Measurements from ENCODE around the gene LY6G5B. TPM values are rescaled to one million over a fixed set of nuclear protein-coding genes. Genes with fewer than 3 reads are reported as not detected.

The LY6G5B gene
- total RNA-seq, 2 experiments from 2014 or later = 12.3 to 28.7 TPM

DNA sequence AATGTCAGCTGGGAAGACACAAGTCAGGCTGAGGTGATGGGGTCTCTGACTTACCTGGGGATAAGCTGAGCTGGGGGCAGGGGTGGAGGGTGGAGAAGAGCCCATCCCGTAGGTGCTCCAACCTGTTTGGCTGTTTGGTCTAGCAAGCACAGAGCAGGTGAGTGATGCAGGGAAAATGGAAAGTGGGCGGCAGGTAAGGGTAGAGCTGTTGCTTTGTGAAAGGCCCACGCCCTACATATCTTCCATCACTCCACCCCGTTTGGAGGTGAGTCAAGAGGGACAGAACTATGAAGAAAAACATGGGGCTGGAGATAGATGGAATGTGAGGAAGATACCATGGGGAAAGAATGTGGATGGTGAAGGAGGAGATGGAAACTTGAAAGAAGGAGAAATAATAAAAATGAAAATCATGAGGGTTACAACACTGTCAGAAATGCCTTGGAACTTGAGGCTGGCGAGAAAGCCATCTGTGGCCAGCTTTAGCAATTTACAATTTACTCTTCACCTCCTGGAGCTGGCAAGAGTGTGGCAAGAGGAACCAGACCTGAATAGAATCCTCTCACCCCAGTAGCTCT is 50.5 kb downstream of the LY6G5B start:
- ChIA-PET CTCF (ENCODE audit: unreplicated experiment) (no interaction called here), POLR2A (interaction anchor here (0.6 kb wide), 1 partner anchor 35 kb away, joined by 3 read pairs; no protein-coding TSS in a partner anchor)
- Histone ChIP-seq H3K4me1 (ENCODE audit: insufficient read depth, low read length, poor library complexity, severe bottlenecking) (no peaks in the 10 kb centered on the region), H3K27ac (ENCODE audit: low read depth, low read length, poor library complexity, severe bottlenecking) (no peak overlapping the region), H3K36me3 (ENCODE audit: insufficient read depth, low read length) (no peaks in the 10 kb centered on the region), H3K9me3 (ENCODE audit: low read length) (no peaks in the 10 kb centered on the region), H3K4me3 (ENCODE audit: low read depth, low read length, poor library complexity, severe bottlenecking) (no peak overlapping the region), H2AFZ (ENCODE audit: low read length) (no peak overlapping the region), H4K20me1 (ENCODE audit: insufficient read depth, low read length) (no peaks in the 10 kb centered on the region), H3K9me2 (ENCODE audit: insufficient read depth, low read length) (no peaks in the 10 kb centered on the region), H3K4me2 (ENCODE audit: low read length) (no peak overlapping the region), H3K79me2 (ENCODE audit: insufficient read depth, low read depth, low read length) (no peaks in the 10 kb centered on the region)
- DNase-seq (ENCODE audit: low spot score) = no peak
- no TSS peak for BruUV-seq (replicated peaks)
- TF ChIP-seq, protein P1, sequence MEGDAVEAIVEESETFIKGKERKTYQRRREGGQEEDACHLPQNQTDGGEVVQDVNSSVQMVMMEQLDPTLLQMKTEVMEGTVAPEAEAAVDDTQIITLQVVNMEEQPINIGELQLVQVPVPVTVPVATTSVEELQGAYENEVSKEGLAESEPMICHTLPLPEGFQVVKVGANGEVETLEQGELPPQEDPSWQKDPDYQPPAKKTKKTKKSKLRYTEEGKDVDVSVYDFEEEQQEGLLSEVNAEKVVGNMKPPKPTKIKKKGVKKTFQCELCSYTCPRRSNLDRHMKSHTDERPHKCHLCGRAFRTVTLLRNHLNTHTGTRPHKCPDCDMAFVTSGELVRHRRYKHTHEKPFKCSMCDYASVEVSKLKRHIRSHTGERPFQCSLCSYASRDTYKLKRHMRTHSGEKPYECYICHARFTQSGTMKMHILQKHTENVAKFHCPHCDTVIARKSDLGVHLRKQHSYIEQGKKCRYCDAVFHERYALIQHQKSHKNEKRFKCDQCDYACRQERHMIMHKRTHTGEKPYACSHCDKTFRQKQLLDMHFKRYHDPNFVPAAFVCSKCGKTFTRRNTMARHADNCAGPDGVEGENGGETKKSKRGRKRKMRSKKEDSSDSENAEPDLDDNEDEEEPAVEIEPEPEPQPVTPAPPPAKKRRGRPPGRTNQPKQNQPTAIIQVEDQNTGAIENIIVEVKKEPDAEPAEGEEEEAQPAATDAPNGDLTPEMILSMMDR (conservative IDR thresholded peaks at IDR 0.05; ENCODE audit: low read length) = no peak
- no peak for TF ChIP-seq EZH2phosphoT487 (IDR thresholded peaks at IDR 0.05; ENCODE audit: borderline replicate concordance, low read depth, low read length)
- intact Hi-C loops (cut with micrococcal nuclease; ENCODE audit: unreplicated experiment) = no loop called here

DNA sequence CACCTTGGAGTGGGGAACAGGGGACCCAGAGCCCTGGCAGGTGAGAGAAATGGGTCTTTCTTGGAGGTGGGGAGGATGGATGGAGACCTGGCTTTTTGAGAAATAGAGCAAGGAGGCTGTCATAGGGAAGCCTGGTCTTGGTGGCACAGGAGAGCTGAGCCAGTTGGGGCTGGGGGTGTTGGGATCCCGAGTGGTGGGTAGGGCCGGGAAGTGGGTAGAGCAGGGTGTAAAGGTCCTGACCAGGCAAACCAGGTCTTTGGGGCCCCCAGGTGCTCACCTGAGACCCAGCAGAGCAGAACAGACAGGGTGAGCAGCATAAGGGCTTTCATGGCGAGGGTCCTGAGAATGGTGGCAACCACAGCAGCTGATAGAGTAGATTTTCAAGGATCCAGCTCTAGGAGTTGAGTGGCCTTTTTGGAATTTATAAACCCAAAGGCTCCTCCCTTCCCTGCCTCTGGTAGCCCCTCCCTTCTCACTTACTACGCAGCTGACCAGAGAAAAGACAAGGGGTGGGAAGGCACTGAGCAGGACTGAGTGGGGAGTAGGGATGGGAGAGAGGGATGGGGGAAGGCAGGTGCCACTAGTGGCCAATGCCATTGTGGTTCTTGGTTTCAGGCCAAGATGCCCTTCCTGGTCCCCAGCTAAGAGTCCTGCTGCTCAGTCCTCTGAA is 51.7 kb downstream of the LY6G5B start, which contains the start of gene LY6G6C:
Gene LY6G6C (minus strand): TSS at position 396 of the 670 bp plus-strand sequence. CDS start 67 bp downstream, at position 329.
- Histone ChIP-seq H2AFZ (ENCODE audit: low read length) (no peak within 1 kb of the TSS), H3K9me3 (ENCODE audit: low read length) (no peaks in the 10 kb centered on the region), H3K4me3 (ENCODE audit: low read depth, low read length, poor library complexity, severe bottlenecking) (no peak within 1 kb of the TSS), H3K9me2 (ENCODE audit: insufficient read depth, low read length) (no peaks in the 10 kb centered on the region), H3K4me1 (ENCODE audit: insufficient read depth, low read length, poor library complexity, severe bottlenecking) (peaks cover under 1% of the 10 kb centered on the region), H3K27ac (ENCODE audit: low read depth, low read length, poor library complexity, severe bottlenecking) (no peak within 1 kb of the TSS), H3K36me3 (ENCODE audit: insufficient read depth, low read length) (peaks cover 7% of the 10 kb centered on the region; the same call in 1 of the 2 replicates), H3K79me2 (ENCODE audit: insufficient read depth, low read depth, low read length) (no peaks in the 10 kb centered on the region), H4K20me1 (ENCODE audit: insufficient read depth, low read length) (no peaks in the 10 kb centered on the region), H3K4me2 (ENCODE audit: low read length) (no peak within 1 kb of the TSS)
- POLR2A ChIA-PET = no interaction called here
- CTCF ChIA-PET (ENCODE audit: unreplicated experiment) = no interaction called here
- no TSS peak for BruUV-seq (replicated peaks)
- intact Hi-C loops (cut with micrococcal nuclease; ENCODE audit: unreplicated experiment) = no loop called here
- TF ChIP-seq, protein P1 (conservative IDR thresholded peaks at IDR 0.05; ENCODE audit: low read length) = no peak
- no peak for TF ChIP-seq EZH2phosphoT487 (IDR thresholded peaks at IDR 0.05; ENCODE audit: borderline replicate concordance, low read depth, low read length)
- DNase-seq (ENCODE audit: low spot score) = no peak

DNA sequence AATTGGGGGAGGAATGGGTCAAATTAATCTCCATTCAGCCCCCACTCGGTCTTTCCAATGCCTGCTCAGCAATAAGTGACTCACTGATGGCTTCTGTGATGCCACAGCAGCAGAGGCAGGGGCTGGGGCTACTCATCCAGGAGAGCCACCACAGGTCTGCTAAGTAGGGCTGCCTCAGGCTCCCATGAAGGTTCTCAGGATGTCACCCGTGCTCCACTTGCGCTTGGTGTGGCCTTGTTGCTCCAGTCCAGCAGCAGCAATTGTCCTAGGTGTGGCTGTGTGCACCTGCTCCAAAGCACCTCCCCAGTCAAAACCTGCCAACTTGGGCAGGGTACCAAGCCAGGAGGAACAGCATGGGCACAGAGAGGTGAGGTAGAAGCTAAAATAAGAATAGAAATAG is 52.4 kb downstream of the LY6G5B start:
- no TSS peak for BruUV-seq (replicated peaks)
- TF ChIP-seq, protein P1 (conservative IDR thresholded peaks at IDR 0.05; ENCODE audit: low read length) = no peak
- ChIA-PET POLR2A (interaction anchor here (0.6 kb wide), 1 partner anchor 964 kb away, joined by 4 read pairs; no protein-coding TSS in a partner anchor), CTCF (ENCODE audit: unreplicated experiment) (no interaction called here)
- Histone ChIP-seq H3K4me1 (ENCODE audit: insufficient read depth, low read length, poor library complexity, severe bottlenecking) (peaks cover 8% of the 10 kb centered on the region), H3K36me3 (ENCODE audit: insufficient read depth, low read length) (peaks cover 14% of the 10 kb centered on the region; the same call in 1 of the 2 replicates), H3K4me3 (ENCODE audit: low read depth, low read length, poor library complexity, severe bottlenecking) (no peak overlapping the region), H3K27ac (ENCODE audit: low read depth, low read length, poor library complexity, severe bottlenecking) (no peak overlapping the region), H3K4me2 (ENCODE audit: low read length) (no peak overlapping the region), H3K79me2 (ENCODE audit: insufficient read depth, low read depth, low read length) (no peaks in the 10 kb centered on the region), H4K20me1 (ENCODE audit: insufficient read depth, low read length) (no peaks in the 10 kb centered on the region), H3K9me2 (ENCODE audit: insufficient read depth, low read length) (no peaks in the 10 kb centered on the region), H3K9me3 (ENCODE audit: low read length) (no peaks in the 10 kb centered on the region), H2AFZ (ENCODE audit: low read length) (no peak overlapping the region)
- intact Hi-C loops (cut with micrococcal nuclease; ENCODE audit: unreplicated experiment) = no loop called here
- no peak for DNase-seq (ENCODE audit: low spot score)
